Frontal cortex (tissue), 4 donors: ENCODE measurements around the gene ZNF613. TPM values are rescaled to one million over a fixed set of nuclear protein-coding genes. Genes with fewer than 3 reads are reported as not detected.

ENCODE experiments used
- DNase-seq, 2 donors: peaks; one replicate each; pipeline ENCODE4 v3.0.0; 2012; ENCODE audit warnings: low spot score in 2 of 2
- FAIRE-seq: peaks from 2 replicates; lab custom pipeline; 2012; peaks lifted over from hg19 to GRCh38; lab: Jason Lieb, UNC
- total RNA-seq: library from RNA; depleted of rRNA; stranded (reverse); fragments of >200 nt; gene quantifications from one replicate; pipeline ENCODE4 v1.2.3, GENCODE V29; 2014
- donor health status: control.
- donor health status: control.
- donor health status: control.

ZNF613 gene
- total RNA-seq, 1 donor from 2014 or later = 10.6 TPM

GRCh38 chr19:51993422-51993821 lies 66.2 kb downstream of the ZNF613 start:
- no peak for FAIRE-seq
- no peak for DNase-seq

GRCh38 chr19:51994048-51994644 lies 66.9 kb downstream of the ZNF613 start:
- no peak for FAIRE-seq
- no peak for DNase-seq

Other genes with a start within 250 kb of the ZNF613 start
- gene SPACA6, start 234.1 kb upstream of the ZNF613 start, total RNA-seq = 3.7 TPM
- gene HAS1, start 203.5 kb upstream of the ZNF613 start, total RNA-seq = 3.3 TPM
- 4.5 TPM for gene FPR1, start 175.6 kb upstream of the ZNF613 start, total RNA-seq
- gene FPR2, start 166.3 kb upstream of the ZNF613 start, total RNA-seq = 0.41 TPM
- under 0.01 TPM for gene FPR3, start 132.3 kb upstream of the ZNF613 start, total RNA-seq
- 64.8 TPM for gene ZNF577, start 39.5 kb upstream of the ZNF613 start, total RNA-seq
- 41.2 TPM for gene ZNF649, start 22.5 kb upstream of the ZNF613 start, total RNA-seq
- gene ZNF350, start 59.4 kb downstream of the ZNF613 start, total RNA-seq = 20.8 TPM
- gene ZNF615, start 80.7 kb downstream of the ZNF613 start, total RNA-seq = 26.5 TPM
- gene ZNF614, start 100.9 kb downstream of the ZNF613 start, total RNA-seq = 32.6 TPM
- 18.8 TPM for gene ZNF432, start 121.4 kb downstream of the ZNF613 start, total RNA-seq
- gene ZNF841, start 168.3 kb downstream of the ZNF613 start, total RNA-seq = 52.6 TPM
- 28.9 TPM for gene ZNF616, start 212.5 kb downstream of the ZNF613 start, total RNA-seq
- 47.7 TPM for gene ZNF836, start 244.1 kb downstream of the ZNF613 start, total RNA-seq